WTC11 (cell line): Measurements from ENCODE around the gene IL1RAPL2.

Experiments
- CTCF ChIP-seq: fragments of 200-600 bp; IDR thresholded peaks from 2 replicates; pipeline ENCODE4 v1.8.0; 2022; ENCODE audit warnings: antibody characterized with exemption
- ETV6 ChIP-seq: sonication (generic); formaldehyde crosslinking; IDR thresholded peaks from 2 replicates; pipeline ENCODE4 v1.8.1; 2022; ENCODE audit warnings: mild to moderate bottlenecking, missing genetic modification reagents

GRCh38 chrX:105050921-105051320 is 484.9 kb downstream of the IL1RAPL2 start:
- no peak for TF ChIP-seq CTCF
- no peak for TF ChIP-seq ETV6 (CRISPR knock-in tag)
